Measurements from ENCODE around the gene MOSPD3.

DNA sequence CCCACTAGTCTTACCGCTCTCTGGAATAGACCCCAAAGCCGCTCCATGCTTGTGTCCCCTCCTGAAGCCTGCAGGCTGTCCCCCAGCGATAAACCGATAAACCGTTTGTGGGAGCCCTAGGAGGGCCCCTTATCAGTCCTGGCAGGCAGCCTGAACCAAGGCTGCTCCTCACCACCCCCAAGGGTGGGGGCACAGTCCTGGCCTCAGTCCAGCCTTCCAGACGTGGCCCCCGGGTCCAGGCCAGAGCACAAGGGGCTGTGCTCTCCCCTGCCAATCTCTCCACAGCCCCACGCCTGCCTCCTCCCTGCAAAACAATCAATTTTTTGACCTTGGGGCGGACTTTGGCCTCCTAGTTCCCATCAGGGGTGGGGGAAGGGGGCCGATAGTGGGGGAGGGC lies 29.1 kb downstream of the MOSPD3 start, which contains the start of gene TFR2:
- no peak for TF ChIP-seq CREB1 (IDR thresholded peaks at IDR 0.05; ENCODE audit: low read depth)
- TF ChIP-seq, protein P1, sequence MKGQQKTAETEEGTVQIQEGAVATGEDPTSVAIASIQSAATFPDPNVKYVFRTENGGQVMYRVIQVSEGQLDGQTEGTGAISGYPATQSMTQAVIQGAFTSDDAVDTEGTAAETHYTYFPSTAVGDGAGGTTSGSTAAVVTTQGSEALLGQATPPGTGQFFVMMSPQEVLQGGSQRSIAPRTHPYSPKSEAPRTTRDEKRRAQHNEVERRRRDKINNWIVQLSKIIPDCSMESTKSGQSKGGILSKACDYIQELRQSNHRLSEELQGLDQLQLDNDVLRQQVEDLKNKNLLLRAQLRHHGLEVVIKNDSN (IDR thresholded peaks at IDR 0.05), result no peak
- TF ChIP-seq YY1 (IDR thresholded peaks at IDR 0.05; ENCODE audit: low read depth), result no peak
- TF ChIP-seq TAF1 (IDR thresholded peaks at IDR 0.05; ENCODE audit: low read depth), result no peak
- TF ChIP-seq TEAD4 (IDR thresholded peaks at IDR 0.05), result no peak
- no peak for TF ChIP-seq EP300 (IDR thresholded peaks at IDR 0.05; ENCODE audit: borderline replicate concordance)
- TF ChIP-seq EGR1 (IDR thresholded peaks at IDR 0.05), result no peak
- TF ChIP-seq RAD21 (IDR thresholded peaks at IDR 0.05; ENCODE audit: low read depth), result no peak
- TF ChIP-seq MAX (IDR thresholded peaks at IDR 0.05), result no peak
- TF ChIP-seq CEBPB (IDR thresholded peaks at IDR 0.05), result no peak
